Measurements from ENCODE around the gene PIK3C3.

The PIK3C3 gene

DNA sequence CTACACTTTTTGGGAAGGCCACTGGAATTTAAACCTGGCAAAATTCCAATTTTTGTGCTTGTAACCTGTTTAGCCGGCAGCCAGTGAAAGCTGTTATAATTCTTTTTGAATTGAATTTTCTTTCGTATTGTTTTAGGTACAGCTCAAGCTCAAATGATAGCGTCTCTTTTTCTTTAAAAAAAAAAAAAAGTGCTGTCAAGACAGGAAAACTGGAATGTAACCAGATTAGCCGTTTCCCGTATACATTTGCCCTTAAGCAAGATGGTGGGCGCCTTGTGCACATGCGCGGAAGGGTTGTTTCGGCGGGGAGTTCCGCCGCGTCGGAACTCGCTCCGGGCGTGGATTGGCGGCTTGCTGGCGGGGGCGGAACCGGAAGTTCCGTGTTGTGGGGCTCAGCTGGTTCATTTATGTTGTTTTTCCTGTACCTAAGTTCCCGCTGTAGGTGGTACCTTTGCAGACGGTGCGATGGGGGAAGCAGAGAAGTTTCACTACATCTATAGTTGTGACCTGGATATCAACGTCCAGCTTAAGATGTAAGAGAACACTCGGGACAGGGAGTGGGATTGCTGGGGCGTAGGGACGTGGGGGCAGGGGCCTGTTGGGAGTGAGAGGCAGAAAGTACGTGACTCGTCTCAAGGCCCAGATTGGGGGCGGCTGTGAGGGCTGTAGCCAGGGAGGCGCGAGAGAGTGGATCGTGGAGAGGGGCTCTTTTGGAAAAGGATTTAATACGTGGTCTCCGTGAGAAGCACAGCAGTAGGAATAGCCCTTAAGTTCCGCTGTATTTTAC is at the start of gene PIK3C3:
PIK3C3 (plus strand) TSS at position 408 of the 787 bp plus-strand sequence; CDS start at position 466, 58 bp downstream.
- peak; percentile 95 for DNase-seq

DNA sequence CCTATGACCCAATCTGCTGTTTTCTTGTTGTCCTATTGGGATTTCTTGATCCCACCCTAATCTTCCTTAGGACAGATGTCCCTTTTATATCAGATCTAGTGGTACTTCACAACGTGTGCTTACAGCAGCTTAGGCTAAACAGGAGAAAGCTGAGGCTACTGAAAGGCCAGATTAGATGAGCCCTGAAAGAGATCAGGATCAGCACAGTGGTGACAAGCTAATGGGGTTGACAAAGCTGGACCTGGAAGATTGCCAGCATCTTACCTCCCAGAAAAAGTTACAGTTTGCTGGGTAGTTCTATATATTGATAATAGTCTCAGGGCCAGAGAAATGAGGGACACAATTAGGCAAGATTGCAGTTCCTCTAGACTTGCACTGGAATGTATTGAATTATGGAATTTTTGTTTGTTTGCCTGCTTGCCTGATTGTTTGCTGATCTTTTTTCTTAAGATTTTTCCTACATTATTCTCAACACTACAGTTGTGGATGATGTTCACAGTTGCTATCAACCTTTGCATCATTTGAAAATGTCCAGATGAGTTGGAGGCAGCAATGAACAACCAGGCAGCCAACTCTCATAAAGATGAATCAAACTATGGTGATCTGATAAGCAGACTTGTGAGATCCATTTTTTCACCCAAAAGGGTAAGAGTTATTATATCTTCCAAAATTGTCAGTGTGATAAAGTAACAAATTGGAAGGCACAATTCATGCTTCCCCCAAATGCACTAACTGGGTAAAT is 49.1 kb upstream of the PIK3C3 start:
- no peak for DNase-seq

DNA sequence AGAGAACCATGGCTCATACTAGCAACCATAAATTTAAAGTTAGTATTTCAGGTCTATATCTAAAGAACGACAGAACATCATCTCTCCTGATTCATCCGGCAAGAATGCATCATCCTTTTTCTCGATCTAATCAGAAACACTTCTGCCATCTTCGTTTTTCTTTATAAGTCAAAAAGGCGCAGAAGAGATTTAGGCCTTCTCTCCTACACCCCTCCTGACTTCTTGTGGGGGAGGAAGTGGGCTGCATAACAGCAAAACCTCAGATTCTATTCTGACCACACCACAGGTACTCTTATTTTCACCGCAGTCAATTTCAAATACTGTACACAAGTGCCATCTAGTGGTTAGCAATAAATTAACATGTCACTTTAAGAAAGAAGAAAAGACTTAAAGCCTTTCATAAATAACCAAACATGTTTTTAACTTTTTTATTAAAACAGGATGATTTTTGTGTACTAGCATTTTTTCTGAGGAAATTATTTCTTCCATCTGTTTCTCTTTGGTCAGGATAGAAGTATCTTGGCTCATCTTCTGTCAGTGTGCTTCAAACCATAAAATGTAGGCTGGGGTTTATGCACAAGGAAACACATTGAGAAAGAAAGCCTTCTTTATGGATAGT is 48.4 kb upstream of the PIK3C3 start:
- DNase-seq = peak; percentile 69

DNA sequence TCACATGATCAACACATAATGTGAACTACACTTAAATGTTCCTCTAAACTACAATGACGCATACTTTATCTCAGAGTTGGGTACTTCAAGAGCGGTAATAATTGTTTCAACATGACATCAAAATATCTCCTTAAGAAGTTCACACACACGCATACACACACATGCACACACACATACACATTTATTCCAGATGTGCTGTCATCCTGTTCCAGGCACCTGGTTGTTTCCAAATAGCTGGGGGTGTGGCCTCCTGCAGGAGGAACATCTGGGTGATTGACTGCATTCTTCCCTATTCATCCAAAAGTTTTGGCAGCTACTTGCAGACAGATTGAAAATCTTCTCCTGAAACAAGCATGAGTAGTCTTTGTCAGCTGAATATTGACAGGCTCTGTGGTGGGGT is 37.9 kb upstream of the PIK3C3 start:
- no peak for DNase-seq

DNA sequence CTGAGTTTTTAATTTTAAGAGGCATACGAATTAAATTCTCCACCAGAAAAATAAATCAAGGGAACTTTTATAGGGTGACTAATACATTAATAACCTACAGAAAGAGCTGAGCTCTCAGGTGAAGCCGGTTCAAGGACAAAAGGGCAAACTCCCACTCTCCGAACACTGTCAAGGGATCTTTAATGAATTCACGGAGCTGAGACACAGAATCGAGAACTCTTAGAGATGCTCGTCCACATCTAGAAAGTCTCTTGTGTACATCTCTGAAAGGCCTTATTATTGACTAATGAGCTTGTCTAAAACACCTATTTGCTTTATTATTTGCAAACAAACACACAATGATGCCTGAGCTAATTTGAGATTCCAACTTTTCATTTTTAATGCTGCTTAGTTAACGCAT is 33.3 kb upstream of the PIK3C3 start:
- no peak for DNase-seq

DNA sequence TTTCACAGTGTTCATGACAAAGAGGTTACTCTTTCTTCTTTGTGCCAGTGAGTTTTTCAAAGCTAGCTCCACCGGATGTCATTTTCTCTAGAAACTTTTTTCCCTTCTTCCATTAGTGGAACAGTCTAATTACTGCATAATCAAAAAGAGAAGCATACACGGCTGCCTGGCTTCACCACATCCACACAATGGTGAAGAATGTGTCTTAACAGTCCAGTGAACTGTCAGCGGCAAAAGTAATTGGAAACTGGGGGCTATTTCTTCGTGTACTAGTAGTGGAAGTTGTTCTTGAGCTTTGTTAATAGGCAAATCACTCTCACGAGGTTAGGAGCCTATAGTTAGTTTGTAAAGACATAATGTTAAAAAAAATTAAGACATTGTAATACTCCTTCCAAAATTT is 32.9 kb upstream of the PIK3C3 start:
- no peak for DNase-seq

DNA sequence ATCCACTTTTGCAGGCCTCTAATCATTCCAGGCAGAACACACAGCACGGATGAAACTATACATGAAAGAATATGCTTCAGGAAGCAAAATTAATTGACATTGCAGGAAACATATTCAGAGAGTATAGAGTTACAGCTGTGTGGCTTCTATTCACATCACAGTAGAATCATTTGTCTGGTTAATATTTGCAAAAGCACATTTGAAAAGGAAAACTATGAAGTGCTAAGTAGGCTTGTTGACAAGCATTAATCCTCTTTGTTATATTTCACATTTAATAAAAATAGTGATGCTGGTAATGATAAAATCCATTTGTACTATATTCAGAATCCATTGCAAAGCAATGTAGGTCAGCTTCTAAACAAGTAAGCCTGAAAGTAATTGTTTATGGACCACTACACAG is 32.2 kb upstream of the PIK3C3 start:
- no peak for DNase-seq

DNA sequence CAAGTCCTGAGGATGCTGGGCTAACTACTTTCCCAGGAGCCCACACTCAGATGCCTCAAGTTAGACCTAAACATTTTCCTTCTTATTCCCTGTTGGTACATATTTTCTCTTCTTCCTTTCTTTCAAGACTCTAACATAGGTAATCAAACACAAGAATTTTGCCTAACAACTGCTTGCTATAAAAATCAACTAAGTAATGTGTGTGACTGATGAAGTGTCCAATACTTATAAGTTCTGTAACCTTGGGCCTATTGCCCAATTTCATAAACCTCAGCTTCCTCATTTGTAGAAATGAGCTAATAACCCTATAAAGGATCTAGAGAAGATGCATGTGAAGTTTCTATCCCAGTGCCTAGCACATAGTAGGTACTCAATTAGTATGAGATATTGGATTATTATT is 31.6 kb upstream of the PIK3C3 start:
- DNase-seq = no peak

DNA sequence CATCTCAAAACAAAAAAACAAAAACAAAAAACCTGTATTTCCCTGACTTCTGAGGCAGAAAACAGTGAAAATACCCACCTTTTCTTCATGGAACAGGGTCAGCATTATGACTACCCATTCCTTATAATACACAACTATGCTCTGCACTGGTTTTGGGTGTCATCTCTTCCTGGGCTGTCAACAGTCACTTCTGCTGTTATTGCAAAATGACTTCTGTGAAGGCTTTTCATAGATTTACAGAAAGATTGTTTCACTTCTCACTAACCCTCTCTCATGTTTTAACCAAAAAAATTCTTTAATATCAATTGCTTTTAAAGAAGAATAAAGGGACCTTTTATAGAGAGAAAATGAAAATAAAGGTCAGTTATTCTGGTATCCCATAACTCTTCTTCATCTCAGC is 26.5 kb upstream of the PIK3C3 start:
- no peak for DNase-seq

DNA sequence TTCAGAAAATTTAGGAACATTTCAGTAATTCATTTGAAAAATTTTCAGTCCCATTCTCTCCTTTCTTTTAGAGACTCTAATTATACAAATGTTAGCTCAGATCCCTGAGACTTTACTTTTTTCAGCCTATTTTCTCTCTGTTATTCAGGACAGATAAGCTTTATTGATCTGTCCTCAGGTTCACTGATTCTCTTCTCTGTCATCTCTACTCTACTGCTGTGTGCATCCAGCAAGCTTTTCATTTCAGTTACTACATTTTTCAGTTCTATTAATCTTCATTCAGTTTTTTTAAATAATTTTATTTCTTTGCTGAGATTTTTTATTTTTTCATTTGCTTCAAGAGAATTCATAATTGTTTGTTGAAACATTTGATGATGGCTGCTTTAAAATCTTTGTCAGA is 22.1 kb upstream of the PIK3C3 start:
- no peak for DNase-seq

DNA sequence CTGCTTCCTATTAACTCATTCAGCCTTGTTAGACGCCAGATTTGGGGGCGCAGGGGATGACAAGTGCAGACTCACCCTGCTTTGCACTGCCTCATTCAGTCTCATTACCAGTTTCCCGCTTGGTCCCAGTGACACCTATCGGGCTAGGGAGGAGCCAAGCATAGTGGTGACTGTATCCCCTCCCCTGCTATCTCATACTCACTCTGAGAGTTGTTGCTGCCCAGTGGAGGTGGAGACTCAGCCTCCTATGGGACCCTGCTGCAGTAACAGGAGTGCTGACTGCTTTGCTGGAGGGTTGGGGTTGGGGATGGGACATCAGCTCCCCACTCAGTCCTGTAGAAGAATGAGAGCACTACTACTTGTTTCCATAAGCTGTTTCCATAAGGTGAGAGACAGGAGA is 21.3 kb upstream of the PIK3C3 start:
- DNase-seq = no peak

DNA sequence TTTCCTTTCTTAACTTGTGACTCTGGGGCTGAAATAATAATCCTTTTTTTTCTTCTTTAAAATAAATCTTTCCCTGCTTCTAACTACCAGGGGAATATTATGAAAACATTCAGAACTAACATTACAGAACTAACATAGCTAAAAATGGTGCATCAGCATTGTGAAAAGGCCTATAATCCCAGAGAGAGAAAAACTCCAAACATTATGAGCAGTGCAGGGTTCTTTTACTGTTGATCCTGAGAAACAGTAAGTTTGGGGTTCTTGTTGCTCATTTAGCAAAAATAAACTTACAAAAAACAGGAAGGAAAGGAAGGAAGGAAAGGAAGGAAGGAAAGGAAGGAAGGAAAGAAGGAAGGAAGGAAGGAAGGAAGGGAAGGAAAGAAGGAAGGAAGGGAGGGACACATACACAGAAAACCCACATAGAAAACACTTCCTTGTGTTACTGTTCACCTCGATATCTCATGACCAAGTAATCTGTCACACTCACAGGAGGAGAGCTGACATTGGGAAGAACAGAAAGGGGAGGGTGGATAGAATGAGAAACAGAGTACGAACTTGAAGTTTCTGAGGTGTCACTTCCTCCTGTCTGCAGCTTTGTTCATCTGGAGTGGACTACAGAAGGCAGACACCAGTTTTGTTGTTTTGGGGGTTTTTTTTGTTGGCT is 18.4 kb upstream of the PIK3C3 start:
- no peak for DNase-seq

DNA sequence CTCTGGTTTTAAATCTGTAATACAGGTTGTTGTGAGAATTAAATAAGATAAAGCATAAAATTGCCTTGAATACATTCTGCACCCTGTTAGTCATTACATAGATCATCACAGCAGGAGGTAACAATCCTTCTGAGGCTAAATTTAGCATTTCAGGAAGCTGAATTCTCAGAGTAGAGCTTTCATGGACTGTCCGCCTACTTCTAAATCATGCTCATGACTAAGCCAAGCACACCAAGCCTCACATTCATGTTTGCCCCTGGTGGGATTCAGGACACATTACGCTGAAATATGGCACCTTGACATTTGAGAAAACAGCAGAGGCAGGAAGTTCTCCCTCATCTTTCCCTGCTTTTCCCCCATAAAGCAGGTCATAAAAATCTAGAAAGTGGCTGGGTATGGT is 16.6 kb upstream of the PIK3C3 start:
- DNase-seq = no peak

DNA sequence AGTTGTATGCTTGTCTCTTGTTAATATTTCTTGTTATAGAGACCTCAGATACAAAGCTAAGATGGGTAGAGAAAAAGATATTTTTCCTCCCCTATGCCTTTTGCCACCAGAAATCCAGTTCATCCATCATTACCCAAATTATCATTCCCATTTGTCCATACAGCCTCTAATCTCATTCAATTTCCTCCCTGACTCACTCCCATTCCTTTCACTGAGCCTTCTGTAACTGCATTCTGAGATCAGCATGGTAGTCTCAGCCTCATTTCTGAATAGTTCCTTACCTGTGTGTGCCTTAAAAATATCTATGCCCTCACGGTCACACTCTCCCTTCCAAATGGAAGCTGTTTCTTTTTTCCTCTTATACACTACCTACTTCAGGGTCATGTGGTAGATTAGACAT is 15.7 kb upstream of the PIK3C3 start:
- DNase-seq = no peak

DNA sequence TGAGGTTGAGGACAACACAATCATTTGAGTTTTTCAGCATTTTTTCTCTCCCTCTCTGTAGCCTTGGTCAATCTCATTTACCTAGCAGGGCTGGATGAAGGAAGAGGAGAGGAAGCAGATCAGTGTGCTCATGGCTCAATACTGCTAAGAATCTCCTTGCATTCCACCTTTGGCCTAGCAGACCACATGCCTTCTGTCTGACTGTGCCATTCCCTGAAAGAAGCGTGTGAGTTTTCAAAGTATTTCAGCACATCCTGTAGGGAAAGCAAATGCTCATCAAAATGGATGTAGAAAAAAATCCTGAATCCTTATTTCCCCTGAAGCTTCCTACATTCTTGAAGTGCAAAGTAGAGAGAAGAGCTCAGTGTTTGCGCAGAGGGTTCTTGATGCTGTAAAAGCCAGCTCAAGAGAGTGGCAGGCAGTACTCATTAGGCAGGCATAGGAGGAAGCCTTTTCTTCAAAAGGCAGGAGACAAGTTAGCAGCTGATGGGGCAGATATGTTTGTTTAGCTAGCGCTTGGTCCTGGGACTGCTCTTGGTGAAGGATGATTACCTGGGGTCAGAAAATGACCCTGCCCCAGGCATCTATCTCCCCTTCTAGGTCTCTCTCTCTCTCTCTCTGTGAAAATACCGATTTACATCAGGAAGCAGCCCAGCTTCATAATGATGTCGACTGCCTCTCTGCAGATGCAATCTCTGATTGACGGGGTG is 14.4 kb upstream of the PIK3C3 start:
- no peak for DNase-seq

DNA sequence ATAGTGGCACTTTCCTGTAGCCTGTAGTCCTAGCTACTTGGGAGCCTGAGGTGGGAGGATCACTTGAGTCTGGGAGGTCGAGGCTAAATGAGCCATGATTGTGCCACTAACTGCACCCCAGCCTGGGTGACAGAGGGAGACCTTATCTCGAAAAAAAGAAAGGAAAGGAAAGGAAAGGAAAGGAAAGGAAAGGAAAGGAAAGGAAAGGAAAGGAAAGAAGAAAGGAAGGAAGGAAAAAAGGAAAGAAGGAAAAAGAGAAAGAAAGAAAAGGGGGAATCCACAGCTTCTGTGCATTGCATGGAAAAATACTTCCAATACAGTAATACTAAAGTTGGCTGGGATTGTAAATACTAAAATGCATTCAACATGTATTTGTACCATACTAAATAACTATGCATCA is 12.8 kb upstream of the PIK3C3 start:
- DNase-seq = no peak

DNA sequence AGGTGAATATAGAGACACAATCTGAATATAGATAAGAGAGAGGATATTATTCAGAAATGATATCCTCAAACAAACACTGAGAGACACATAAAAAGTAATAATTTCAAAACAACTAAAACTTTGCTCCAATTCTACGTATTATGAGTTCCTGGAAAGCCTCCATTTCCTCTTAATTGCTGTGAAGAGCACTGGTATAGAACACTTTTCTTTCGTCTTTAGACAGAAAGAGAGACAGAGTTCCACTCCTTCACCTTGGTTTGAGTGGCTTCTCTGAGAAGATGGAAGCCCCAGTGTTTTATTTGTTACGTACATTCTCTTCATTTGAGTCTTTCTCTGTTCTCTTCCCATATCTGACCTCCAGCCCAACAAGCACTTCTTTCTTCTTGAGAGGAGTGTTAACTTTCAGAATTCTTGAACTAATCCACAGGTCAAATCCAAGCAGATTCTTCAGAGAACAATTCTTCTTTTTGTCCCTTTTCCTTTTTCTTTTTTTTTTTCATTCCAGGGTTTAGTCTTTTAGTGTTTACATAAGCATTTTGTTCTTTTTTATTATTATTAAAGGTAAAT is 6.4 kb upstream of the PIK3C3 start:
- no peak for DNase-seq

DNA sequence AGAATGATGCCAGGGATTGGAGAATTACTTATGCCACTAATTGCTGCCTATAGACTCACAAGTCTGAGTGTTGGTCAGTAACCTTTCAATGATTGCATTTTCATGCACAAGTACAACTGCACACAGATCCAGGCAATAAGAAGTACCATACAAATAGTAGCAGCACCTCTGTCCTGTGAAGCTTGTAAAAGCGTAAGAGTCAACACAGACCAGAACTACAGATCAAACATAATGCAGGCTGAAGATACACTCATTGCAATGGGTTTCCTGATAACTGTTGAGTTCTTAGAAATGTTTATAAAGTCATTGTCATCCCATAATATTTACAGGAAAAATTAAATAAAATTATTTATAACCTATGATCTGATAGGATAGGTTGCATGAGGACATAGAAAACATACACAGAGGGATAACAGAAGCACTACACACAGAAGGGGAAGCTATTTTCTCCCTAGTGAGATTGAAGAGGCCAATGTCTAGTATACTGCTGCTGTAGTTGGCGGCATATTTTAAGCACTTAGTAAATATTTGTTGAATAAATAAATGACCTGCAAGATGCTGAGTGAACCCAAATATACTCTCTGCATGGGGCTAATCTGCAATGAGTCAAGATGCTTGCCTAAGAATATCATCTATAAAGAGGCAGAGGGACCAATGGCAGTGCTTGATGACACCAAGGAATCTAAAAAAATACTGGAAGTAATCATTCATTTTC is 5.7 kb upstream of the PIK3C3 start:
- no peak for DNase-seq

DNA sequence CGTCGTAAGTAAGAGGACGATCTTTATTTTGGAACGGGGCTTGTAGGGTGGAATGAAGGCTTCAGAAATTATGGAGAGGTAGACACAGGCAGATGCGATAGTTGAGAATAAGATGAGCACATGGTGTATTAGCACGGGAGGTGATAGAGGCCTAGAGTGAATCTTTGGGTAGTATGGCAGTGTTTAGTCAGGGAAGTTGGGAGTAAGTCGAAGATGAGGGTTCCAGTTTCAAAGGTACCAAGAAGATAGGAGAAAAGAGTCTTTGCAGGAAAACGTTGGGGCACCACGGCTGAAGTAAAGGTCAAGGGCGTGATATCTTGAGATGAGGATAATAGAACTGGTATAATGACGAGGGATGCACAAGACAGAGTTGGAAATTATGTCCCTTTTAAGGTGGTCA is 654 bp downstream of the PIK3C3 start:
- DNase-seq = no peak

DNA sequence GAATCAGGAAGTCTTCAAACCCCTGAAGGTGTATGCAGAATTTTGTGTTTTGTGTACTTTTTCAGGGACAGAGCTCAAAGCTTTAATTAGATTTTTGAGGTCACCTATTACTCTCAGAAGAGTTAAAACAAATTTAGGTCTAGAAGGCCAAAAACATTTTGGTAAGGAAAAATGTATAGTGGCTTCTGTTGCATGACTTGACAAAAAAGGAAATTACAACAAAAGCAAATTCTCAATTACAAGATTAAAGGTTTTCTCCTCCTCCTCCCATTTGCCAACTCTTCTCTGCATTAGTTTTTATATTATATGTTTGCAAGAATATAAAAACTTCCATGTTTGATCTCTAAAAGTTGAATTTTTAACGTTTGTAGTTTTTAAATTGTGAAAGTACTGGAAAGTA is 4.0 kb downstream of the PIK3C3 start:
- DNase-seq = no peak

DNA sequence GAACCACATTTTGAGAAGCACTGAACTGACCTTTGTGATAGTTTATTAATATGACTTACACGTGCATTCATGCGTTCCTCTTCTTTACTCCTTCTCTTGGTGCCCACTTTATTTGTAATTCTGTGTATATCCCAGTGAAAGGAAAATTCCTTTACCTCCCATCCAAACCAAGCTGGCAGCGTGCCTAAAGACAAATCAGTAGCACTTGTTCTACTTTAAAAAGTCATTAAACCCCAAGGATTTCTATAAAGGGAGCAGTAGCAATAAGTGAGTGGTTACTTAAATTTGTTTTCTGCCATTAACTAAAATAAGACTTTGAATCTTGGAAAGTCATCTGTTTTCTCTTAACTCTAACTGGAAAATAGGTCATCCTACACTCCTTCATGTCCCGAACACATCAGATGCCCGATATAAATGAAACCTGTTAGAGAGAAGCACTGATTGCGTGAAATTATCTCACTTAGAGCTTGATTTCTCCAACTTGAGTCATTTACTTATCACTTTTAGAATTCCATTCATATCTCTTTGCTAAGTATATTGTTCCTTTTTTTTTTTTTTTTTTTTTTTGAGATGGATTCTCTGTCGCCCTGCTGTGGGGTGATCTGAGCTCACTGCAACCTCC is 10.7 kb downstream of the PIK3C3 start:
- DNase-seq = peak; percentile 7

Data from DMS79 treated with DMSO at 0.1 percent for 48 hours (cell line).